Gastrocnemius medialis (tissue), 4 donors: ENCODE results near the gene LAMB3. TPM values are rescaled to one million over a fixed set of nuclear protein-coding genes. Genes with fewer than 3 reads are reported as not detected.

Experiments
- ATAC-seq, 2 donors: fragments of 150-250 bp; one replicate each; pipeline ENCODE4 v1.9.1; 2016
- DNase-seq, 2 donors: peaks; one replicate each; pipeline ENCODE4 v3.0.0-alpha.2; 2019
- H3K27ac ChIP-seq, 4 donors: fragments of 200-600 bp; sonication (generic); 1 replicate in 1 of 4; 2 replicates in 3 of 4; pipeline ENCODE4 v1.5.1; 2016 to 2018; ENCODE audit warnings: mild to moderate bottlenecking in 2 of 4, moderate library complexity in 1 of 4
- H3K27me3 ChIP-seq, 3 donors: fragments of 200-600 bp; sonication (generic) in 2 of 3; 1 replicate in 1 of 3; 2 replicates in 2 of 3; pipeline versions ENCODE4 v1.5.1 to v1.6.0; 2016 to 2019; ENCODE audit warnings: mild to moderate bottlenecking in 1 of 3, moderate library complexity in 1 of 3
- H3K36me3 ChIP-seq, 2 donors: fragments of 200-600 bp; sonication (generic) in 1 of 2; one replicate each; pipeline ENCODE4 v1.5.1; 2017 to 2018
- H3K4me1 ChIP-seq, 2 donors: fragments of 200-600 bp; sonication (generic) in 1 of 2; one replicate each; pipeline ENCODE4 v1.5.1; 2016 to 2017; ENCODE audit warnings: mild to moderate bottlenecking in 2 of 2
- H3K4me3 ChIP-seq, 4 donors: fragments of 200-600 bp; sonication (generic) in 3 of 4; 1 replicate in 1 of 4; 2 replicates in 3 of 4; pipeline ENCODE4 v1.5.1; 2016 to 2019; ENCODE audit warnings: mild to moderate bottlenecking in 2 of 4
- H3K9me3 ChIP-seq, 3 donors: fragments of 200-600 bp; sonication (generic) in 2 of 3; 1 replicate in 1 of 3; 2 replicates in 2 of 3; pipeline ENCODE4 v1.5.1; 2016 to 2019
- POLR2A ChIP-seq, 2 donors: fragments of 450-650 bp; IDR thresholded peaks; one replicate each; pipeline ENCODE4 v1.6.1; 2017; ENCODE audit warnings: antibody characterized with exemption in 2 of 2, mild to moderate bottlenecking in 2 of 2, moderate library complexity in 2 of 2
- in situ Hi-C, 4 donors: fragments of 200-750 bp; cut with MboI; loops; one replicate each; pipeline versions ENCODE4 v1.15.0 to v1.8.0; 2017; ENCODE audit warnings: low sequenced_read_pairs in 4 of 4
- intact Hi-C: fragments of 100-400 bp; cut with DNase I; formaldehyde crosslinking; loops from one replicate; pipeline ENCODE4 v1.15.1; 2023; ENCODE audit warnings: low total_unique reads
- total RNA-seq, 4 donors: library from RNA; depleted of rRNA; stranded (reverse); fragments of >200 nt; gene quantifications; one replicate each; pipeline versions ENCODE4 v1.1.0 to v1.2.3, GENCODE V29; 2016
- TF ChIP-seq, protein P1 (sequence below), 5 experiments: fragments of 450-650 bp in 3 of 5; fragments of 200-600 bp in 2 of 5; sonication (generic) in 2 of 5; IDR thresholded peaks in 4 of 5; conservative IDR thresholded peaks in 1 of 5; 1 replicate in 4 of 5; 2 replicates in 1 of 5; pipeline ENCODE4 v1.5.1; 2016 to 2019; ENCODE audit warnings: antibody characterized with exemption in 5 of 5, mild to moderate bottlenecking in 3 of 5, moderate library complexity in 3 of 5

Gene LAMB3
- total RNA-seq, 4 donors from 2014 or later = 0.61 to 1.9 (median 0.72) TPM

- Histone ChIP-seq H3K27me3 (peaks cover 0 to 3% (median 2%) of the 10 kb centered on the region in 3 donors), H3K4me1 (peaks cover 0 to 3% of the 10 kb centered on the region in 2 donors), H3K9me3 (no peaks in the 10 kb centered on the region), H3K36me3 (no peaks in the 10 kb centered on the region), H3K4me3 (no peak overlapping the region), H3K27ac (no peak overlapping the region)
- DNase-seq = no peak
- no peak for ATAC-seq
- in situ Hi-C loops (no loop called here), intact Hi-C loops (no loop called here)
- no peak for TF ChIP-seq POLR2A (IDR thresholded peaks at IDR 0.05)
- TF ChIP-seq, protein P1, sequence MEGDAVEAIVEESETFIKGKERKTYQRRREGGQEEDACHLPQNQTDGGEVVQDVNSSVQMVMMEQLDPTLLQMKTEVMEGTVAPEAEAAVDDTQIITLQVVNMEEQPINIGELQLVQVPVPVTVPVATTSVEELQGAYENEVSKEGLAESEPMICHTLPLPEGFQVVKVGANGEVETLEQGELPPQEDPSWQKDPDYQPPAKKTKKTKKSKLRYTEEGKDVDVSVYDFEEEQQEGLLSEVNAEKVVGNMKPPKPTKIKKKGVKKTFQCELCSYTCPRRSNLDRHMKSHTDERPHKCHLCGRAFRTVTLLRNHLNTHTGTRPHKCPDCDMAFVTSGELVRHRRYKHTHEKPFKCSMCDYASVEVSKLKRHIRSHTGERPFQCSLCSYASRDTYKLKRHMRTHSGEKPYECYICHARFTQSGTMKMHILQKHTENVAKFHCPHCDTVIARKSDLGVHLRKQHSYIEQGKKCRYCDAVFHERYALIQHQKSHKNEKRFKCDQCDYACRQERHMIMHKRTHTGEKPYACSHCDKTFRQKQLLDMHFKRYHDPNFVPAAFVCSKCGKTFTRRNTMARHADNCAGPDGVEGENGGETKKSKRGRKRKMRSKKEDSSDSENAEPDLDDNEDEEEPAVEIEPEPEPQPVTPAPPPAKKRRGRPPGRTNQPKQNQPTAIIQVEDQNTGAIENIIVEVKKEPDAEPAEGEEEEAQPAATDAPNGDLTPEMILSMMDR (IDR thresholded peaks at IDR 0.05 in 4 of 5, conservative IDR thresholded peaks at IDR 0.05 in 1 of 5) = no peak
These were observed 71.6 kb downstream of the LAMB3 start for GRCh38 chr1:209580577-209580976.

- ATAC-seq (no peak), DNase-seq (no peak)
- in situ Hi-C loops (loop anchor here (5.0 to 10.0 kb wide), 4 partner anchors 57 to 180 kb away; partner anchors contain the start of gene TRAF3IP3 (in 1 of the 4)), intact Hi-C loops (loop anchor here (2.0 kb wide), 1 partner anchor 171 kb away; no protein-coding TSS in a partner anchor)
- no peak overlapping the region for H3K27ac ChIP-seq
- H3K9me3 ChIP-seq = no peaks in the 10 kb centered on the region
- H3K27me3 ChIP-seq = peaks cover 0 to 3% (median 2%) of the 10 kb centered on the region in 3 donors
- no peak overlapping the region for H3K4me3 ChIP-seq
- H3K36me3 ChIP-seq = no peaks in the 10 kb centered on the region
- H3K4me1 ChIP-seq = no peaks in the 10 kb centered on the region
- TF ChIP-seq, protein P1 (IDR thresholded peaks at IDR 0.05 in 4 of 5, conservative IDR thresholded peaks at IDR 0.05 in 1 of 5) = no peak
- no peak for TF ChIP-seq POLR2A (IDR thresholded peaks at IDR 0.05)
These were observed 74.9 kb downstream of the LAMB3 start for GRCh38 chr1:209577346-209577745.

DNA sequence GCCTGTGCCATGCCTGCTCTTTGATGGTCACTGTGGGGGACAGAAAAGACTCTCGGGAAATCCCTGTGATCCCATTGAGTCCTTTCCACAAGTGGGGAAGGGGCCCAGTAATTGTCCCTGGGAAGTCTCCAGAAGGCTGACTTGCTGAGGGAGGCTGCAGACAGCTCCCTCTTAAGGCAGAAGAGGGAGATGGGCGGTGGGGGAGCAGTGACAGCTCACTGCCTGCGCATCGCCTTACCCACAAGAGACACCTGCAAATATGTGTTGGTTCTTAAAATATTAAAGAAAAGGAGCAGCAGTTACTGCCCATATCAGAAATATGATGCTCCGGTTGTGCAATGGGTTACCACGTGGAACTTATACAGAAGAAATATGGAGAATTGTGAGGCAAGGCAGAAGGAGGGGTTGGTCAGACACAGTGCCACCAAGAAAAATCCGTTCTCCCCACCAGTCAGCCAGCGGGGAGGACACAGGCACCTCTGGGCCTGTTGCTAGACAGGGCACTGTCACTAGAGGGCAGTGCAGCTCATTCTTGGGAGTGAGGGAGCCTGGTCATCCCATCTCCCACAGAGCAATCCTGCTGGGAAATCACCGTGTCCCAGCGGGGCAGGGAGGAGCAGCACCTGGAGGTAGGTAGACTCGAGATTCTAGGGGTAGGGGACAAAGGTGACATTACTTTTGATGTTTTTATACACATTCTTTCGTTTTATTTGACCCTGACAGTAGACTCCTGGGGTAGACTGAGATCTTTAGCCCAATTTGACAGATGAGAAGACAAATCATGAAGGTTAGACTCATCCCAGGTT lies 75.6 kb downstream of the LAMB3 start:
- Histone ChIP-seq H3K27ac (no peak overlapping the region), H3K36me3 (no peaks in the 10 kb centered on the region), H3K4me3 (no peak overlapping the region), H3K27me3 (peaks cover 0 to under 1% (median 0%) of the 10 kb centered on the region in 3 donors), H3K9me3 (no peaks in the 10 kb centered on the region), H3K4me1 (no peaks in the 10 kb centered on the region)
- ATAC-seq (peak; percentile 93 to 98), DNase-seq (peak; percentile 32 to 73)
- intact Hi-C loops (loop anchor here (1.0 to 2.0 kb wide), 3 partner anchors 51 to 172 kb away; no protein-coding TSS in a partner anchor), in situ Hi-C loops (loop anchor here (5.0 to 10.0 kb wide), 4 partner anchors 58 to 181 kb away; partner anchors contain the start of gene TRAF3IP3 (in 1 of the 4))
- TF ChIP-seq, protein P1 (IDR thresholded peaks at IDR 0.05 in 4 of 5, conservative IDR thresholded peaks at IDR 0.05 in 1 of 5) = peak; percentile 80 to 94 (median 89)
- TF ChIP-seq POLR2A (IDR thresholded peaks at IDR 0.05) = no peak

GRCh38 chr1:209570743-209571142 lies 81.5 kb downstream of the LAMB3 start:
- Histone ChIP-seq H3K27ac (no peak overlapping the region), H3K36me3 (no peaks in the 10 kb centered on the region), H3K4me3 (no peak overlapping the region), H3K4me1 (no peaks in the 10 kb centered on the region), H3K27me3 (peaks cover 0 to 3% (median 0%) of the 10 kb centered on the region in 3 donors), H3K9me3 (no peaks in the 10 kb centered on the region)
- TF ChIP-seq, protein P1 (IDR thresholded peaks at IDR 0.05 in 4 of 5, conservative IDR thresholded peaks at IDR 0.05 in 1 of 5) = no peak
- TF ChIP-seq POLR2A (IDR thresholded peaks at IDR 0.05) = no peak
- ATAC-seq = no peak
- in situ Hi-C loops = loop anchor here in 2 of 4 donors (5.0 to 10.0 kb wide), 2 partner anchors 64 to 177 kb away; no protein-coding TSS in a partner anchor
- intact Hi-C loops = no loop called here
- DNase-seq = no peak
